Measurements from ENCODE around the gene PFKFB2. TPM values are rescaled to one million over a fixed set of nuclear protein-coding genes. Genes with fewer than 3 reads are reported as not detected.

PFKFB2 gene
- total RNA-seq, 1 donor from 2014 or later = 10.7 TPM

GRCh38 chr1:207021876-207022596 is 31.0 kb upstream of the PFKFB2 start:
- DNase-seq (ENCODE audit: low read depth) = no peak

GRCh38 chr1:207022996-207023679 is 29.9 kb upstream of the PFKFB2 start:
- DNase-seq (ENCODE audit: low read depth) = no peak

- no peak for DNase-seq (ENCODE audit: low read depth)
Measured at GRCh38 chr1:207024202-207025145, 28.6 kb upstream of the PFKFB2 start.

DNA sequence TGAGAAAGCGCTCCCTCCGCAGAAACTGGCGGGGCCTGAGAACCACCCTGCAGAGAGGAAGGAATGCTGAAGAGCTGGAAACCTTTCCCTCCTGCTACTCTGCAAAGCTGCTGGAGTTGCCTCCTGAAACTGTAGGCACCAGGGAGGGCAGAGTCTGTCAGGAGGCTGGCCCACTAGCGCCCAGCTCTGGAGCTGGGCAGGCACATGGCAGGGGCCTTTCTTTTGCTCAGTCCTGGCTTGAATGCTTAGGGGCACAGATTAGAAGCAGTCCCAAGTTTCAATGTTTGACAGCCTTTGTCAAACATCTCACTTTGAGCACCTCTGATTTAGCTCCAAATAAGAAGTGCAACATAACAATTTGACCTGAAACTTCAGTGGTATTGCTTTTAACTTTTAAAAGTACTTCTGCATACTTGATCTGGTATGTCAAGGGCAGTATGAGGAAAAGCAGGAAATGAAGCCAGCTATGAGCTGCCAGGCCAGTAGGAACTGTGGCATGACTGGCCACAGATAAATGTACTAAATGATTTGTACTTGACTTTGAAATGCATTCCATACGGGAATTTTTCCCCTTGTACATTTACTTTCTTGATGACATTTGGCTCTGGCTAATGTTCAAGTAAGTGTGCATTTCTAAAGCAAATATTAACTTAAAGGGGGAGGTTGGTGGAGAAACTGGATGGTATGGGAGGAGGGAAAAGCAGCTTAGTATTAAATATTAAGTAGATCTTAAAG is 27.8 kb upstream of the PFKFB2 start:
- DNase-seq (ENCODE audit: low read depth) = peak; percentile 84

- peak; percentile 53 for DNase-seq (ENCODE audit: low read depth)
Measured at GRCh38 chr1:207026104-207026534, 27.0 kb upstream of the PFKFB2 start.

- peak; percentile 92 for DNase-seq (ENCODE audit: low read depth)
Measured at GRCh38 chr1:207027206-207027777, 25.8 kb upstream of the PFKFB2 start.

DNA sequence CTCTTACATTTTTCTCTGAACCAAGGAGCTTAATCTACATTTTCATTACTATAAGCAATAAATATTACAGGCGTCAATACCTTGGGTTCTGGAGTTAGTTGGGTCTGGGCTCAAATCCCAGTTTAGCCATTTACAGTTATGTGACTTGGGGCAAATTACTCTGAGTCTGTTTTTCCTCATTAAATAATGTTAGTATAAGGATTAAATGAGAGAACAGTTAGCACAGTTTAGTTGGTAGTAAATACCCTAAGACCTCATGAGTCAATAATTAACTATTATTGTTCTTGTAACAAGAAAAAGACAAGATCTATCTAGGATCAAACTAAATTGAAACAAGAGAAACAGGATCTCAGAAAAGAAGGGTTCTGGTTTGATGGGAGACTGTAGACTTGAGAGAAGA is 25.2 kb upstream of the PFKFB2 start:
- peak; percentile 82 for DNase-seq (ENCODE audit: low read depth)

GRCh38 chr1:207028884-207029650 is 24.0 kb upstream of the PFKFB2 start:
- no peak for DNase-seq (ENCODE audit: low read depth)

GRCh38 chr1:207029701-207030521 is 23.2 kb upstream of the PFKFB2 start:
- DNase-seq (ENCODE audit: low read depth) = peak; percentile 45

GRCh38 chr1:207030522-207031009 is 22.5 kb upstream of the PFKFB2 start:
- DNase-seq (ENCODE audit: low read depth) = peak; percentile 67

- DNase-seq (ENCODE audit: low read depth) = no peak
Measured at GRCh38 chr1:207031016-207031415, 22.1 kb upstream of the PFKFB2 start.

- DNase-seq (ENCODE audit: low read depth) = peak; percentile 59
Measured at GRCh38 chr1:207031632-207032264, 21.3 kb upstream of the PFKFB2 start.

GRCh38 chr1:207032528-207033017 is 20.5 kb upstream of the PFKFB2 start, which contains the start of gene C1orf116:
C1orf116 (minus strand) TSS chr1:207032756; CDS start chr1:207027598, 5,158 bp downstream.
- peak; percentile 84 for DNase-seq (ENCODE audit: low read depth)

DNA sequence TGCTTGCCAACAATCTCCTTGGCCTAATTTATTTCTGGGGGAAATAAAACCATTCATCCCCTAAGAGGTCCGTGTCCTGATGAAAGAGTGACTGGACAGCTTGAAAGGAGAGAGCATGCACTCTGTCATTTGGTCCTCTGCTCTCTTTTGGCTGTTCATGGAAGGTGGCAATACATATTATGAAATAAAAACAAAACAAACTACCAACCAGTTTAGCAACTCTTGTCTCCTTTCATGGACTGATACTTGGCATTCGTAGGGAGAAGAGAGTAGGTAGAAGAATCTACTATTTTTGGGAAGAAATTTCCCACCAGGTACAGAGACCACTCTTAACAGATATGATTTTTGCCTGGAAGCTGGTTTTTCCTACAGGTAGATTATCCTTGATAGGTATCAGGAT is 19.8 kb upstream of the PFKFB2 start:
- DNase-seq (ENCODE audit: low read depth) = no peak

DNA sequence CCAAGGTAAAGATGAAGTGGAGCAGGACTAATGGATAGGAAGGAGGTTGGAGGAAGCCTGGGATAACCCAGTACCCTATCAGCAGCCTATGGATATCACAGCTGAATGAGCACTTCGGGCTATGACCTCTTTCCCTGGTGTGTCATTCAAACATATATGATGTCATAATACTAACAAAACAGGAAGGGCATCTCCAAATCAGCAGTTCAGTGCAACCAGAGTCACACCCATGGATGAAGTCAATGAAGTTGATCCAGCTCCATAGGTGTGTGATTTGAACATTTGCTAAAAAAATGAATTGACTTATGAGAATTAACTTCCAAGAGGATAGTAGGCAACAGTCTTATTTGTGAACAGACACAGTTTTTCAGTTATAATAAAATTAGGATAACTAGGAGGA is 18.9 kb upstream of the PFKFB2 start:
- DNase-seq (ENCODE audit: low read depth) = no peak

DNA sequence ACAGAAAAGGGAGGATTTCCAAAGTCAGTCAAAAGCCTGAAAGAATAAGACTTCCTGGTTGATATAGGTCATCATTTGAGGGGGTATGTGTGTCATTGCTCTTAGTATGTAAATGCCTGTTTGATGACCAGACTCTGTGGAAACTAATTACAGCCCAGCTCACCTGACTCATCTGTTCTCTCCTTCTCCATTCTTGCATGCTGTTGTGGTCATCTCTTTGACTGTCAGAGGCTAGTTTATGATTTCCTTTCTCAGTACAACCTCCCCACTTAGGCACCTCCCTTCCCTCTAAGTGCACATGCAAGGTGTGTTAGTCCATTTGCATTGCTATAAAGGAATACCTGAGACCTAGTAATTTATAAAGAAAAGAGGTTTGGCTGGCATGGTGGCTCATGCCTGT is 18.1 kb upstream of the PFKFB2 start:
- DNase-seq (ENCODE audit: low read depth) = peak; percentile 98

DNA sequence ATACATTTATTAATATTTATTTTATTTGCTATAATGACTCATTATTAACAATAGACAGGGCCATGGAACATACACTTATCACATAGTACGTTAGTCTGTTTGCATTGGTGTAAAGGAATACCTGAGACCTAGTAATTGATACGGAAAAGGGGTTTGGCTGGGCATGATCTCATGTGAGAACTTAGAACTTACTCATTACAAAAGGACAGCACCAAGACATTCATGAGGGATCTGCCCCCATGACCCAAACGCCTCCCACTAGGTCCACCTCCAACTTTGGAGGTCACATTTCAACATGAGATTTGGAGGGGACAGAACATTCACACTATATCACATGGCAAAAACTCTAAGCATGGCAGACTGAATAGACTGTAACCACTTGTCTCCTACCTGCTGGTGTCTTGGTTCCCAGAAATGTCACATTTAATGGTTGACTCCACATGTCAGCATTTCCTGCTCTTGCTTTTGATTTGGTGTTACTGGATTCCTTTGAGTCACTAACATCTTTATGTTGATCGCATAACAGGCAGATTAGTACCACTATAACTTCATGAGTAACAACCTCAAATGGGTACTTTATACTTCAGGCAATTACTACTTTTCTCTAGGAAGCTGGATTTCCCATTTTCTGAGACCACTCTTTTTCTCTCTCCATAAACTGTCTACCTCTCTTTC is 17.1 kb upstream of the PFKFB2 start:
- DNase-seq (ENCODE audit: low read depth) = peak; percentile 69

GRCh38 chr1:207036865-207037264 is 16.2 kb upstream of the PFKFB2 start:
- DNase-seq (ENCODE audit: low read depth) = no peak
